ENCODE results near the gene CLK2. TPM values are rescaled to one million over a fixed set of nuclear protein-coding genes. Genes with fewer than 3 reads are reported as not detected.

CLK2 gene
- total and polyA plus RNA-seq, 10 donors = 38.6 to 89.9 (median 74.6) TPM

DNA sequence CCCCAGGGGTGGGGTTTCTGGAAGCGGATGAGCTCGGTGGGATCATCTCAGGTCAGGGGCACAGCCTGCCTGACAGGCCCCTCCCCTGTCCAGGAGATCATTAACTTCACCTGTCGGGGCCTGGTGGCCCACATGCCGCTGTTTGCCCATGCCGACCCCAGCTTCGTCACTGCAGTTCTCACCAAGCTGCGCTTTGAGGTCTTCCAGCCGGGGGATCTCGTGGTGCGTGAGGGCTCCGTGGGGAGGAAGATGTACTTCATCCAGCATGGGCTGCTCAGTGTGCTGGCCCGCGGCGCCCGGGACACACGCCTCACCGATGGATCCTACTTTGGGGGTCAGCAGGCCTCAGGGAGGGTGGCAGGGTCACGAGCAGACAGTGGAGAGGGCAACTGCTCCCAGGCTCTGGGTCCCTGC lies 12.3 kb upstream of the CLK2 start:
- Histone ChIP-seq H3K36me3 (peaks cover 0 to 4% (median 0%) of the 10 kb centered on the region in 6 donors), H3K4me3 (no peak overlapping the region), H3K9me3 (no peaks in the 10 kb centered on the region), H3K4me1 (no peaks in the 10 kb centered on the region), H3K27me3 (replicated peaks in 1 of 7) (no peaks in the 10 kb centered on the region), H3K27ac (no peak overlapping the region)
- intact Hi-C loops (cut with DNase I; ENCODE audit: low total_unique reads) = no loop called here
- TF ChIP-seq POLR2AphosphoS5 (IDR thresholded peaks at IDR 0.05) (no peak), CTCF (IDR thresholded peaks at IDR 0.05 in 8 of 11, conservative IDR thresholded peaks at IDR 0.05 in 3 of 11) (no peak), POLR2A (IDR thresholded peaks at IDR 0.05) (no peak)
- WGBS, 5 donors = 88 to 95% (median 94%) methylated on average over 8 to 18 of the region's 18 CpGs
- DNase-seq = peak; percentile 66

GRCh38 chr1:155285063-155285462 lies 11.8 kb upstream of the CLK2 start:
- Histone ChIP-seq H3K36me3 (peaks cover 0 to 4% (median 0%) of the 10 kb centered on the region in 6 donors), H3K4me1 (no peaks in the 10 kb centered on the region), H3K27ac (no peak overlapping the region), H3K9me3 (no peaks in the 10 kb centered on the region), H3K27me3 (replicated peaks in 1 of 7) (no peaks in the 10 kb centered on the region), H3K4me3 (no peak overlapping the region)
- no peak for DNase-seq
- TF ChIP-seq POLR2A (IDR thresholded peaks at IDR 0.05) (no peak), POLR2AphosphoS5 (IDR thresholded peaks at IDR 0.05) (no peak), CTCF (IDR thresholded peaks at IDR 0.05 in 8 of 11, conservative IDR thresholded peaks at IDR 0.05 in 3 of 11) (no peak)
- intact Hi-C loops (cut with DNase I; ENCODE audit: low total_unique reads) = no loop called here
- 93 to 97% (median 94%) methylated on average over 10 to 14 of the region's 14 CpGs for WGBS, 5 donors

- TF ChIP-seq POLR2AphosphoS5 (IDR thresholded peaks at IDR 0.05) = no peak
- no peak for TF ChIP-seq POLR2A (IDR thresholded peaks at IDR 0.05)
- no peak for TF ChIP-seq CTCF (IDR thresholded peaks at IDR 0.05 in 8 of 11, conservative IDR thresholded peaks at IDR 0.05 in 3 of 11)
- DNase-seq = no peak
- no peak overlapping the region for H3K4me3 ChIP-seq
- no peaks in the 10 kb centered on the region for H3K9me3 ChIP-seq
- H3K36me3 ChIP-seq = peaks cover 0 to 4% (median 0%) of the 10 kb centered on the region in 6 donors
- WGBS, 5 donors = 90 to 97% (median 93%) methylated on average over 12 of the region's 12 CpGs
- no peaks in the 10 kb centered on the region for H3K27me3 ChIP-seq (replicated peaks in 1 of 7)
- intact Hi-C loops (cut with DNase I; ENCODE audit: low total_unique reads) = no loop called here
- no peak overlapping the region for H3K27ac ChIP-seq
- H3K4me1 ChIP-seq = no peaks in the 10 kb centered on the region
Measured at GRCh38 chr1:155284476-155284875, 11.2 kb upstream of the CLK2 start.

DNA sequence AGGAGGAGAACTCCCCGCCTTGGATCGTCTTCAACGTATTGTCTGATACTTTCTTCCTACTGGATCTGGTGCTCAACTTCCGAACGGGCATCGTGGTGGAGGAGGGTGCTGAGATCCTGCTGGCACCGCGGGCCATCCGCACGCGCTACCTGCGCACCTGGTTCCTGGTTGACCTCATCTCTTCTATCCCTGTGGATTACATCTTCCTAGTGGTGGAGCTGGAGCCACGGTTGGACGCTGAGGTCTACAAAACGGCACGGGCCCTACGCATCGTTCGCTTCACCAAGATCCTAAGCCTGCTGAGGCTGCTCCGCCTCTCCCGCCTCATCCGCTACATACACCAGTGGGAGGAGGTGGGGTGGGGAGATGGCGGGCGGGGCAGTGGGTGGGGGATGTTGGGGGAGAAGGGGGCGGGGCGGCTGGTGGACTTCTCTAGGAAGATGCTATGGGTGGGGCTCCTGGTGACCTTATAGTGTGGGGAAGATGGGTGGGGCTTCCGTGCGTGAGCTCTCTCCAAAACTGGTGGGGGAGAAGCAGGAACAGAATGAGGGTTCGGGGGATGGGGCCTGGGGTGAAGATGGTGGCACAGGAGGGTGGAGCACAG lies 9.3 kb upstream of the CLK2 start:
- Histone ChIP-seq H3K27me3 (replicated peaks in 1 of 7) (peaks cover 0 to 5% (median 0%) of the 10 kb centered on the region in 7 donors), H3K9me3 (no peaks in the 10 kb centered on the region), H3K36me3 (peaks cover 0 to 4% (median 0%) of the 10 kb centered on the region in 6 donors), H3K27ac (no peak overlapping the region), H3K4me3 (no peak overlapping the region), H3K4me1 (peaks cover 5 to 13% (median 10%) of the 10 kb centered on the region in 6 donors)
- intact Hi-C loops (cut with DNase I; ENCODE audit: low total_unique reads) = no loop called here
- TF ChIP-seq CTCF (IDR thresholded peaks at IDR 0.05 in 8 of 11, conservative IDR thresholded peaks at IDR 0.05 in 3 of 11) (no peak), POLR2AphosphoS5 (IDR thresholded peaks at IDR 0.05) (no peak), POLR2A (IDR thresholded peaks at IDR 0.05) (no peak)
- no peak for DNase-seq
- 93 to 97% (median 94%) methylated on average over 29 of the region's 29 CpGs for WGBS, 5 donors
